Stomach (tissue), 9 donors: ENCODE results near the gene RAB12. TPM values are rescaled to one million over a fixed set of nuclear protein-coding genes. Genes with fewer than 3 reads are reported as not detected.

Source experiments
- DNase-seq, 2 donors: peaks; one replicate each; pipeline versions ENCODE4 v3.0.0 to v3.0.0-alpha.2; 2013 to 2019
- H3K27ac ChIP-seq, 5 donors: fragments of 200-600 bp in 4 of 5; sonication (generic) in 4 of 5; one replicate each; pipeline ENCODE4 v1.5.1; 2013 to 2019; ENCODE audit warnings: mild to moderate bottlenecking in 1 of 5, moderate library complexity in 1 of 5
- H3K27me3 ChIP-seq, 3 donors: fragments of 200-600 bp; sonication (generic); one replicate each; pipeline ENCODE4 v1.5.1; 2017 to 2019; ENCODE audit warnings: mixed run types in 1 of 3
- H3K36me3 ChIP-seq, 4 donors: fragments of 200-600 bp; sonication (generic); 1 replicate in 3 of 4; 2 replicates in 1 of 4; pipeline ENCODE4 v1.5.1; 2016 to 2019
- H3K4me1 ChIP-seq, 4 donors: fragments of 200-600 bp; sonication (generic); one replicate each; pipeline ENCODE4 v1.5.1; 2016 to 2019
- H3K4me3 ChIP-seq, 4 donors: fragments of 200-600 bp; sonication (generic) in 3 of 4; one replicate each; pipeline ENCODE4 v1.5.1; 2016 to 2019; ENCODE audit warnings: mild to moderate bottlenecking in 1 of 4
- H3K9me3 ChIP-seq, 4 donors: fragments of 200-600 bp; sonication (generic); one replicate each; pipeline ENCODE4 v1.5.1; 2016 to 2019
- CTCF ChIP-seq, 7 experiments: fragments of 450-650 bp in 4 of 7; fragments of 200-600 bp in 3 of 7; sonication (generic) in 3 of 7; IDR thresholded peaks; one replicate each; pipeline ENCODE4 v1.5.1; 2016 to 2019; ENCODE audit warnings: antibody characterized with exemption in 7 of 7, control low read depth in 2 of 7, mild to moderate bottlenecking in 1 of 7
- EP300 ChIP-seq: sonication (generic); formaldehyde crosslinking; IDR thresholded peaks from one replicate; pipeline ENCODE4 v1.6.1; 2017; ENCODE audit warnings: antibody characterized with exemption
- POLR2A ChIP-seq, 4 donors: fragments of 450-650 bp; IDR thresholded peaks; one replicate each; pipeline ENCODE4 v1.6.1; 2016; ENCODE audit warnings: antibody characterized with exemption in 4 of 4, control low read depth in 2 of 4, mild to moderate bottlenecking in 1 of 4, moderate library complexity in 1 of 4
- POLR2AphosphoS5 ChIP-seq, 3 donors: sonication (generic); formaldehyde crosslinking; IDR thresholded peaks; one replicate each; pipeline ENCODE4 v1.6.1; 2016; ENCODE audit warnings: antibody characterized with exemption in 3 of 3
- WGBS, 5 donors: extraction: QIAGEN DNeasy Blood & Tissue Kit in 3 of 5; methylation state at CpG; one replicate each; pipeline versions ENCODE4 v1.1.5 to v1.1.7; 2013 to 2018; 5-methylcytosine and 5-hydroxymethylcytosine counted together
- intact Hi-C: fragments of 100-400 bp; cut with DNase I; formaldehyde crosslinking; loops from one replicate; pipeline ENCODE4 v1.15.1; 2023; ENCODE audit warnings: low total_unique reads
- polyA plus RNA-seq, 3 donors: library from polyadenylated mRNA; stranded (reverse); fragments of 200-250 nt; gene quantifications; one replicate each; pipeline ENCODE4 v1.2.3, GENCODE V29; 2013
- total RNA-seq, 5 donors: library from RNA; depleted of rRNA; stranded (reverse); fragments of >200 nt; gene quantifications; one replicate each; pipeline versions ENCODE4 v1.1.0 to v1.2.3, GENCODE V29; 2014 to 2016
- donor health status: healthy with polysubstance abuse.
- donor health status: Bipolar disorder and iron deficiency.
- donor health status: healthy.

Gene RAB12
- total and polyA plus RNA-seq, 8 donors, result 10.7 to 88.5 (median 21.7) TPM

GRCh38 chr18:8615397-8616027 is 6.3 kb downstream of the RAB12 start:
- TF ChIP-seq CTCF (IDR thresholded peaks at IDR 0.05) (no peak), EP300 (no peak), POLR2AphosphoS5 (IDR thresholded peaks at IDR 0.05) (peak in 1 of 3 donors; percentile 23), POLR2A (IDR thresholded peaks at IDR 0.05) (no peak)
- WGBS, 5 donors, result 31 to 54% (median 46%) methylated on average over 4 of the region's 4 CpGs
- DNase-seq, result peak in 1 of 2 donors; percentile 82
- Histone ChIP-seq H3K27me3 (no peaks in the 10 kb centered on the region), H3K9me3 (no peaks in the 10 kb centered on the region), H3K36me3 (peaks cover 0 to 4% (median 0%) of the 10 kb centered on the region in 4 donors), H3K4me3 (no peak overlapping the region), H3K4me1 (peaks cover 38 to 87% (median 59%) of the 10 kb centered on the region in 4 donors), H3K27ac (peak overlapping the region in 4 of 5 donors; percentile 1 to 56 (median 54))
- intact Hi-C loops, result no loop called here

- intact Hi-C loops, result no loop called here
- no peak for DNase-seq
- Histone ChIP-seq H3K9me3 (no peaks in the 10 kb centered on the region), H3K4me1 (peaks cover 35 to 87% (median 60%) of the 10 kb centered on the region in 4 donors), H3K27ac (peak overlapping the region in 4 of 5 donors; percentile 1 to 56 (median 54)), H3K4me3 (no peak overlapping the region), H3K36me3 (peaks cover 0 to 4% (median 0%) of the 10 kb centered on the region in 4 donors), H3K27me3 (no peaks in the 10 kb centered on the region)
- no peak for TF ChIP-seq EP300
- no peak for TF ChIP-seq POLR2AphosphoS5 (IDR thresholded peaks at IDR 0.05)
- 58 to 73% (median 62%) methylated on average over 4 of the region's 4 CpGs for WGBS, 5 donors
Observed at GRCh38 chr18:8616028-8616401, 6.8 kb downstream of the RAB12 start.

DNA sequence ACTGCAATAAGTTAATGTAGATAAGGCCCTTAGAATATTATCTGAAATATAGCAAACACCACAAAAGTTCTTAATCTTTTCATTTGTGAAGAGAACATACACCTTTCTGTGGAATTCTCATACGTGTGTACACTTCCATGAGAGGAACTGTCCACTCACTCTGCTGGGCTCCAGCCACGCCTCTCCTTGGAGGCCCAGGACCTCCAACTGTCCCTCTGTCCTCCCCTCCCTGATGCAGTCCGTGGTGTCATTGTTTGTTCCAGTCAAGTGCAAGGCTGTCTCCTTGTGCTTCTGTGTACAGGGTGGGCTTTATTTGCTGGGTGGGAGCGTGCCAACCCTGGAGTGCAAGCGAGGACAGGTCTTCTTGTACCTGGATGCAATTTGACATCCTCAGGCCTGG is 8.7 kb downstream of the RAB12 start:
- H3K4me1 ChIP-seq, result peaks cover 18 to 74% (median 46%) of the 10 kb centered on the region in 4 donors
- TF ChIP-seq POLR2A (IDR thresholded peaks at IDR 0.05) (no peak), EP300 (no peak), CTCF (IDR thresholded peaks at IDR 0.05) (no peak), POLR2AphosphoS5 (IDR thresholded peaks at IDR 0.05) (no peak)
- no peak overlapping the region for H3K27ac ChIP-seq
- no peak overlapping the region for H3K4me3 ChIP-seq
- peaks cover 0 to 4% (median 0%) of the 10 kb centered on the region in 4 donors for H3K36me3 ChIP-seq
- 82 to 87% (median 84%) methylated on average over 5 of the region's 5 CpGs for WGBS, 5 donors
- no peaks in the 10 kb centered on the region for H3K27me3 ChIP-seq
- no peak for DNase-seq
- intact Hi-C loops, result no loop called here
- H3K9me3 ChIP-seq, result no peaks in the 10 kb centered on the region

GRCh38 chr18:8619041-8619440 is 9.8 kb downstream of the RAB12 start:
- Histone ChIP-seq H3K4me1 (peaks cover 18 to 72% (median 51%) of the 10 kb centered on the region in 4 donors), H3K4me3 (no peak overlapping the region), H3K27ac (no peak overlapping the region), H3K9me3 (no peaks in the 10 kb centered on the region), H3K36me3 (peaks cover 0 to 4% (median 0%) of the 10 kb centered on the region in 4 donors), H3K27me3 (no peaks in the 10 kb centered on the region)
- no peak for DNase-seq
- no peak for TF ChIP-seq EP300
- no peak for TF ChIP-seq CTCF (IDR thresholded peaks at IDR 0.05)
- TF ChIP-seq POLR2A (IDR thresholded peaks at IDR 0.05), result no peak
- no peak for TF ChIP-seq POLR2AphosphoS5 (IDR thresholded peaks at IDR 0.05)
- intact Hi-C loops, result no loop called here
- WGBS, 5 donors, result 77 to 95% (median 90%) methylated on average over 5 of the region's 5 CpGs
